DMS153 treated with DMSO at 0.1 percent for 48 hours (cell line): ENCODE measurements around the gene RAB1B.
A peak's percentile ranks its signal among the peaks of the same experiment; 100 is the strongest.

Experiments used
- DNase-seq: peaks from one replicate; lab custom pipeline; 2025; ENCODE audit not compliant: unreplicated experiment; lab: John Stamatoyannopoulos, UW

The RAB1B gene

DNA sequence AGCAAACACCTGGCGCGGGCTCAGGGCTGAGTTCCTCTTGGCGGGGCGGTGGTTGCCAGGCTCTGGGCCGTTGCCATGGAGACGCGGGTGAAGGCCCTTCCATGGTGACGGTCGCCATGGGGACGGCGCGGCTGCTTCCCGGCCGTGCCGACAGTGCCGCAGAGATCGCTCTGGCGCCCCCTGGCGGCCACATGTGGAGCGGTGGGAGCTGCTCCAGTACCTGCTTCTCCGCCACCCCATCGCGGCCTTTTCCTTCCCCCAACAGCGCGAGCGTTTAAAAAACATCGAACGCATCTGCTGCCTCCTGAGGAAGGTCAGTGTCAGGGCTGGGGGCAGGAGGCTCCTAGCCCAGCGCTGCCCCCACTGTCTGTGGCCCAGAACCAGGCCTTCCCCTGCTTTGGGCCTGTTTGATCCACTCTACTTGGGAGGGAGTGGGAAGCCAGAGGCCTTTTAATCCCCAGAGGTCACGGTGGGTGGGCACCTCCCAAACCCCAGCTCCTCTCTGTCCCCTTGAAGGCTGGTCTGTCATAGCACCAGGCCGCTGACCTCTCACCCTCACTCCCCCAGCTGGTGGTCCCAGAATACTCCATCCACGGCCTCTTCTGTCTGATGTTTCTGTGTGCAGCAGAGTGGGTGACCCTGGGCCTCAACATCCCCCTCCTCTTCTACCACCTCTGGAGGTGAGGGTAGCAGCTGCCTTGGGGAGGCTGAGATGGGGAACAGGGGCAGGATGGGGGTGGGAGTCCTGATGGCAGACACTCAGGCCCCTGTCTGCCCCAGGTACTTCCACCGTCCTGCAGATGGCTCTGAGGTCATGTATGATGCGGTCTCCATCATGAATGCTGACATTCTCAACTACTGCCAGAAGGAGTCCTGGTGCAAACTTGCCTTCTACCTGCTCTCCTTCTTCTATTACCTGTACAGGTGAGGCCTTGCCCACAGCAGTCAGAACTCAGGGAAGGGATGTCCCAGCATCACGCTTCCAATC, 14.3 kb downstream of the RAB1B start:
- peak; percentile 92 for DNase-seq

DNA sequence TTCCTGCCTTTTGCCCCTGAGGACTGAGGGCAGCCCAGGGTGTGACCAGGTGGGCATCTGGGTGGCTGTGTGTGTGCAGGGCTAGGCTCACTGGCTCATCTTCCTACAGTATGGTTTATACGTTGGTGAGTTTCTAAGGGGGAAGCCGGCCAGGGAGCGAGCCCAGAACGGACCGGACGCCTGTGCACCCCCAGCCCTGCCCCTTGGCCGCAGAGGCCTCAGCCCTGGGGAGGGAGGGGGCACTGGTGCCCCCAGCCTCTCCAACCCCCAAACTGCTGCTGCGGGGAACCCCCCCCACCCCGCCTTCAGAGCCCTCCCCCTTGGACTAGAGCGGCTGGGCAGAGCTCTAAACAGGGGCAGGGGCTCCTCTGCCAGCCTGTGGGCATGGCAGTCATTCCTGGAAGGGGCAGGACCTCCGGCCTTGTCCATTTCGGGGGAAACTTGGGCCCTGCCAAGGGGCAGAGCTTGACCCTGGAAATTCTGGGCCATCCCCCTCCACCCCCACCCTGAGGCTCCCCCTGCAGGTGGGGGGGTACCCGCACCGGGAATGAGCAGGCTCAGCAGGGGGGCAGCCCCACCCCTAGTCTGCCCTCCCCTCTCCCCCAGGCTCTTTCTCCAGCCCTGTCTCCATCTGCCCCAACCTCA, 15.1 kb downstream of the RAB1B start:
- DNase-seq, result no peak

DNA sequence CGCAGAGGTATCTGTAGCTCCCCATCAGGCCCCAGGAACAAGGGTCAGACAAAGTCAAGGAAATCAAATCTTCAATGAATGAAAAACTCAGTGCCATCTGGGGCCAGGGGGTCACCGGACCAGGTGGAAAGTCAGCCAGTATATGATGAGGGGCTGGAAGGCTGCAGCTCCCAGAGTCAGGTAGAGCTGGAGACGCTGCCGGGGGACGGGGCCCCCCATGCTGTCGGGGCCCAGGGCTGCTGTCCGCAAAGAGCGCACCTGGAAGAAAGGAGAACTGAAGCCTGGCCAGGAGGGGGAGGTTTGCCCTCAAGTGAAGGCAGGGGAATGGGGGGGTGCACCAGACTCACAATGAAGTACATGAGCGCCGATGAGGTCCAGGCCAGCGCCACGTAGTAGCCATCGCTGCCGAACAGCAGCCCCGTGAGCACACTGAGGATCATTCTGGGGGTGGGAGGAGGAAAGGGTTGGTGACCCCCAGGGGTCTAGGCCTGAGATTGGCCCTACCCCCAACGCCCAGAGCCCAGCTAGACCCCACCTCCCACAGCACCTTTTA, 16.2 kb downstream of the RAB1B start:
- DNase-seq, result no peak

DNA sequence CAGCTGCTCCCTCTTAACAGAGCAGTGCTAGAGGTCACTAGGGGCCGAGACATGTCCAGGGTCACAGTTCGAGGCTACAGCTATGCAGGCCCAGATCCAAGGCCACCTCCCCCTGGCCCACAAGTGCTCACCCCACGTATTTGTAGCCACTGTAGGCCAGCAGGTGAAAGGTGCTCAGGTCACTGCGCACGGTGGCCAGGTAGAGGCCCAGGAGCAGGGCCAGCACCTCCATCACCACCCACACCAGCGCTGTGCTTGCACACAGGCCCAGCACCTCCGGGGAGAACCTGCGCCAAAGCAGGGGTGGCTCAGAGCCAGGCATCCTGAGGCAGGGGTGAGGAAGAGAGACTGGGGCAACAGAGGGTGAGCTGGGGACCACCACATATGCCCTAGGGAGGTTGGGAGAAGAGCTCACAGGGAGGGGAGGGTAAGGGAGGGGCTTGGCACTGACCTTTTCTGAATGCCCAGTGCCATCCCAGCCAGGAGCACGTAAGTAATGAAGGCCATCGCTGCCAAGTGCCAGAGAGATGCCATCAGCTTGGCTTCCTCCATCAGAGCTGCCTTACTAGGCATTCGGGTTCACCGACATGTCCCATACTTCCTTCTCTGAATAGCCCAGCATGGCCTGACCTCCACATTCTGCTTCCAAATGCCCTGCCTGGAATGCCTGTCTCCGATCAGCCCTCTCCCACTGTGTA, 17.0 kb downstream of the RAB1B start:
- DNase-seq, result no peak

DNA sequence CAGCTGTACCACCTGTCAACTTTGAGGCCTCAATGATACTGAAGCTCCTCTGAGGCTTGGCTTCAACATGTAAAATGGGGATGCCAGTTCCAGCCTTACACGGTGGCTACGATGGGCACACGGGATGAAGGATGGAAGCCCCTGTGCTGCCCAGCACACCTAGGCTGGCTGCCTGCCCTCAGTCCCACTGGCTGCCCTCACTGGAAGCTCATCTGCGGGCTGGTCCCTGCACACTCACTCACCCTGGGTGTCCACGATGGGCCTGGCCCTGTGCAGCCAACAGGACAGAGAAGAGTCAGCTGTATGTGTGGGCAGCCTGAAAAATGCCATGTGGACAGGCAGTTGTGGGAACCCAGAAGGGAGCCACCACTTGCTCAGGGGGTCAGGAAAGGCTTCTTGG, 18.3 kb downstream of the RAB1B start:
- no peak for DNase-seq

DNA sequence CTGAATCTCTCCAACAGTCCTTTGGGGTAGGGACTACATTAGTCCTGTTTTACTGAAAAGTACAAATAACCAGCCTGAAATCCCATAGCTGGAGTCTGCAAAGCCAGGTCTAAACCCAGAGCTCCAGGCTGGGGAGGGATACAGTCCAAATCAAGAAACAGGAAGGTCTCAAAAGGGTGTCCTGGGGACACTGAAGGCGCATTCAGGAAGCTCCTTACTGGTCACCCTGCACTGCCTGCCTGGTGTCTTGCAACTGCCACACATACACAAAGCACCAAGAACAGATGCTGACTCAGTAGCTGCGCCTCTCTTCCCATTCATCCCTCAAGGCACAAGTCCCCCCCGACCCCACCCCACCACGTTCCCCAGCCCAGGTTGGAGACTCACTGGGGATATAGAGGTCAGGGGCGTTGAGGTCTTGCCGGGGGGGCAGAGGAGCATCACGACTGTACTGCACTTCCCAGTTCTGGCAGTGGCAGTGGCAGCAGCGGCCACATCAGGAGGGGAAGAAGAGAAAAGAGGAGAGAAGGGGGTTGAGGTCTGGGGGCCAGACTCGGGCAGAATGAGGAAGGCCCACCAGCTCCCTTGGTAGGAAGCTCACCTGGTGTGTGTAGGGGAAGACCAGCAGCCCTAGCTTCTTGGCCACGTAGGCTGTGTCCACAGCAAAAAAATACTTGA, 18.9 kb downstream of the RAB1B start:
- DNase-seq, result no peak

DNA sequence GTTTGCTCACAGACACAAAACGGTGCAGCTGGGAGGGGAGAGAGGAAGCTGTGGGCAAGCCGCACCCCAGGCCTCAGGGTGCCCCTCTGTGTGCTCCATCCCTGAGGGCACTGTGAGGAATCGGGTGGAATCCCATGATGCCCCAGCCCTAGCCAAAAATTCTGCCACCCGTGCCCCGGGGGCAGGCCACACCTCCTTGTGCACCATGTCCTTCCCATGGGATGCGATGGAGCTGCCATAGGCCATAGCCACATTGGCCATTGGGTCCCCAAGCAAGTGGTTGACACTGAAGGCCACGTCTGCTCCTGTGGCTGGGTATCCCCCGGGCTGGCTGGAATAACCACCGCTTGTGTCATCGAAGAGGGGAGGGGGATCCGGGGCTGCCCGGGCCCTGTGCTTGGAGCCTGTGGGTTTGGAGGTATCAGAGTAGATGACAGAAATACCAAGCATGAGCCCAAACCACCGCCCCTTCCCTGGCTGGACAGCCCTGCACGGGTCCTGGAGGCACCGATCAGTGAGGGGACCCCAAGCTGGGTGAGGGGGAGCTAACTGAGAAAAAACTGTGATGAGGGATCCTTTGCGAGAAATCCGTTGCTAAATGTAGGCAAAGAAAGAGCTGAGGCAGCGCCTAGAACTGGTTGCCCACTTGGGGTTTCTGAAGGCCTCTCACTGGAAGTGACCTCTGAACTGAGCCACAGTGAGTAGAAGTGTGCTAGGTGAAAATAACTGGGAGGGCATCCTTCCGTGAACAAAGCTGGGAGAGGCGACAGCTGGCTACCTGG, 19.6 kb downstream of the RAB1B start:
- DNase-seq, result no peak

DNA sequence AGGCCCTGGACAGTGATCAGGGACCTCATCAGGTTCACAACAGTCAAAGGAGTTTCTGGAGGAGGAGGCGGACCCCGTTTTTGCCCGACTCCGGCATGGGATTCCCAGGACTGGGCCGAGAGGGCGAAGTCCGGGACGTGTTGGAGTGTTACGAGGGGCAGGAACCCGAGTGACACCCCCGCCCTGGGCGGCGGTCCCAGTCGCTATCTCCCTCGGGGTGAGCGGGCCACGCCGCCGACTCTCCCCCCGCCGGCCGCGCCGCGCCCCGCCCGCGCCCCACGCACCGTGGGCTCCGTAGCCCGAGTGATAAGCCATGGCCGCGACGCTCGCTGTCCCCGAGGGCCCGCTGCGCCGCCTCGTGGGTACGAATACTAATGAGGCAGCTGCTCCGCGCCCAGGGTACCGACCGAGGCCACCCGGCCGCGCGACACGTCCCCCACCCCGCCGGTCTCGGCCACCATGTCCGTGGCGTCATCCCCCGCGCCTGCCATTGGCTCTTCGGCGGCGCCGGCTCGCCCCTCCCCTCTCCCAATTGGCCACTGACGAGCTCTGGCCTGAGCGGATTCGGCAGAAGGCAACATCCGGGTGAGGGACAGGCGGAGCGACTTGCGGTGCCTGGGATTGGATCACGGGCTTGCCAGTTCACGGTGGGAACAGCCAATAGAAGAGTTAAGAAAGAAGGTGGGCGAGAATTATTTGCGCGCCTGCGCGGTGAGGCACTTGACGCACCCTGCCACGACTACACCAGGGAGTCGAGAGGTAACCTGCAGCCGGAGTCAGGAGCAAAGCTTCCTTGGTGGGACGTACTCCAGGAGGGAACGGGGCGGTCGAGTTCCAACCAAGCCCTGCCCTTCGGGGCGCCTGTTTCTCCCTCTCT, 20.5 kb downstream of the RAB1B start, which contains the start of gene YIF1A:
Gene YIF1A, minus strand, starts transcription at position 473 of the 877 bp plus-strand sequence. Its CDS starts 158 bp downstream, at position 315.
- DNase-seq, result peak; percentile 97

DNA sequence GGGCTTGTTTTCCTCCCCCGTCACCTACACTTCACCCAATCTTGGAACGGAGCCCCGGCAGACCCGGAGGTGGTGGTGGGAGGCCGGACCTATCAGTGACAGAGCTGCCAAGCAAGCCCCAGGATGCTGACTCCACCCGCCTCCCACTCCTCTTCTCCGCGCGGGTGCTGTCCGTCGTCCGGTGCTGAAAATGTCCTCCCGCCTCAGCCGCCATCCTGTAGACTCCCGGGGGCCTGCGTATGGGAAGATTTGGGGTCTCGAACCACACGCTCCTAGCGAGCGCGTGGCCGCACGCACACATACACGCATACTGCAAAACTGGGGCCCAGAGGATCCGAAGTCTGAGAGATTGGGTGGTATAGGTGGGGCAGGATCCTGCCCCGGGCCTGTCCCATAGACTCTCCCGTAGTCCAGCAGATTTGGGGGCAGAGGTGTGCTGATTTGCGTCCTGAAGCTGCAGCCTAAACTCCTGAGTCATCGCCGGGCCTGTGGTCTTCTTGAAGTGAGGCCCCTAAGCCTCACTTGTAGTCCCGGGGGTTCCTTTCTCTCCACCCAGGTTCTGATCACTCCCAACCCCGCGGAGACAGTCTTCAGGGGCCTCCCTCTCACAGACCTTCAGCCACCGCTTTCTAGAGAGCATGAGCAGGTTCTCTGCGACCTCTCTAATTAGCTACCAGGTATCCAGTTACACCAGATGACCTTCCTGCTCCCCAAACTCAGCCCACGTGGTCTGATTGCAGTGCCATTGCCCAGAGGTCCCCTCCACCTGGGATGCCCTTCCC, 21.3 kb downstream of the RAB1B start:
- DNase-seq, result peak; percentile 62

DNA sequence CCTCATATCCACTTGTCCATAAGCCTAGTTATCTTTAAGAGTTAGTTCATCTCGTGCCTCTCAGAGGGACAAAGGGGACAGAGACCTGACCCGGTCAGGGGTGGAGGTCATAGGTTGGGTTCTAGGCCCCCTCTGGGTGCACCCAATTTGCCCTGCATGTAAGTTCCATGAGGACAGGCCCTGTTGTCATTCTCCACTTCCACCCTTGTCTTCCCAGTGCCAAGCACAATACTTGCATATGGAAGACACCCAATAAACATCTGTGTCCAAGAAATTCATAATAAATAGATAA, 21.8 kb downstream of the RAB1B start:
- no peak for DNase-seq

DNA sequence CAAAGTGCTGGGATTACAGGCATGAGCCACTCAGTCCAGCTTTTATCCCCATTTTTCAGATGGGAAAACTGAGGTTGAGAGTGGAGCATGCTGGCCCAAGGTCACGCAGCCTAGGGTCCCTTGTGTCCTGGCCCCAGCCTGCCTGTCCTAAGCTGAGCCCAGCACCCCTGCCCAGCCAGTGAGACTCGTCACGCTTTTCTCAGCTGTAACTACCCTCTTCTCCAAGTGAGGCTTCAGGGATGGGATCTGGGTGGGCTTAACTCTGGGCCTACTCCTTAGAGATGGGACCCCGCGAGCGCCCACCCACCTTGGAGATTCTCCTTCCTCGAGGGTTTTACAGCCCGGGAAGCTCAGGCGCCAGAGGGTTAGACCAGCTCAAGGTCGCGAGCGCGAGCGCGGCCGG, 22.9 kb downstream of the RAB1B start:
- DNase-seq, result no peak

DNA sequence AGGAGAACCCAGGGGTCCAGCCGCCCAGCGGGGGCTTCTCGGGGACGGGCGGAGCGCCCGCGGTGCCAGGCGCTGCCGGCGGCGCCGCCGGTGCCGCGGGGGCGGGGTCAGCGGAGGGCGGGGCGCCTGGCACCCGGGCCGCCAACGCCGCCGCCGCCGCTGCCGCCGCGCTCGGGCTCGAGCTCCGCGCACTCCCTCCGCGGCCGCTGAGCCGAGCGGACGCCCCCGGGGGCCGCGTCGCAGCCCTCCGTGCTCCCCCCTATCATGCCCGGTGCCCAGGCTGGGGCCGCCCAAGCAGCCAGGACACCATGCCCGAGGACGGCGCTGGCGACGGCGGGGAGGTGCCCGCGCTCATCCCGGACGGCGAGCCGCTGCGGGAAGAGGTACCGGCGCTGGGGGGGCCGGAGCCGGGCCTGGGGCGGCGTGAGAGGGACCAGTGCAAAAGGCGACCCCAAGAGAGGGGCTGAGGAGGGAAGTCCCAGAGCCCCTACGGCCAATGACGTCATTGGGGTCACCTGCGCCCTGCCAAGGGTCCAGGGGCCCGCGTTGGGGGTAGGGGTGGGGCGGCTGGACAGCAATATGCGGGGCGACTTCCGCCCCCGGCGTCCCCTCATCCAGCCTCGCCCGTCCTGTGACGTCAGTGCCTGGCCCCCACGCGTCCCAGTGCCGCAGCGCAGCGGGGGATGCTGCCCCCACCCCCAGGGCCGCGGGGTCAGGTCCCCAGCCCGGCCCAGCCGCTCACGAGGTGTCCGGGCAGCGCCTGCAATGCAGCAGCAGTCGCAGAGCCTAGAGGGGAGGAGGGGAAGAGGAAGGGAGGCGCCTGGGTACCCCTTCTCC, 23.5 kb downstream of the RAB1B start, which contains the start of gene TMEM151A:
Gene TMEM151A, plus strand, starts transcription at position 189 of the 837 bp plus-strand sequence. Its CDS starts 120 bp downstream, at position 309.
- DNase-seq, result no peak

DNA sequence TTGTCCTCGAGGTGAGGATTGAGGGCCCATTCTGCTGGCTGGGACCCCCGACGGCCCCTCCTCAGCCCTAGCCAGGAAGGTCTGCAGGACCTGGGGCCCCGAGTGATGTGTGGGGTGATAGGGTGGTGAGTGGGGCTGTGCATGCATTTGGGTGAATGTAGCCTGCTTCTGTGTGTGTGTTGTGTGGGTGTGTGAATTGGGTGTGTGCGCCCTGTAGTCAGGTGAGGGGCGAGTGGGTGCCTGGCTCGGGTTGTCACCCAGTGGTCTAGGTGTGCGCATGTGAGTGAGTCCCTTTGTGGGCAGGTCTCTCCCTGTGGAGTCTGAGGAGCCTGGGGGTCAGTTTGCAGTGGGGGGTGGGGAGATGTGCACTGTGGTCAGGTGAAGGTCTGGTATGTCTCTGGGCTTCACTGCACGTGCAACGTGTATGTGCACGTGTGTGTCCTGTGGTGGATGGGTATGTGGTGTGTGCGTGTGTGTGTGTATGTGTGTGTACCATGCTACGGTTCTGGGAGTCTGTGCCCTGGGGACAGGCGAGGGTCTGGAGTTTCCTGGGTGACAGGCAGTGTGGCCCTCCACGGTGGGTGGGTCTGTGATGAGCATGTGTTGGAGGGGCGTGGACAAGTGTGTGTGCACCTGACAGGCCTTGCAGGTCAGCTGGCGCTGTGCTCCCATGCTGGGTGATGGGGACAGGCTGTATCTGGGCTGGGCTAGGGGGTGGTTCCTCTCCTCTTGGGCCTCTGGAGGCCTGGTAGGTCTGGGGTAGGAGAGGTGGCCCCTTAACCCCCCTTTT, 24.3 kb downstream of the RAB1B start:
- DNase-seq, result no peak

DNA sequence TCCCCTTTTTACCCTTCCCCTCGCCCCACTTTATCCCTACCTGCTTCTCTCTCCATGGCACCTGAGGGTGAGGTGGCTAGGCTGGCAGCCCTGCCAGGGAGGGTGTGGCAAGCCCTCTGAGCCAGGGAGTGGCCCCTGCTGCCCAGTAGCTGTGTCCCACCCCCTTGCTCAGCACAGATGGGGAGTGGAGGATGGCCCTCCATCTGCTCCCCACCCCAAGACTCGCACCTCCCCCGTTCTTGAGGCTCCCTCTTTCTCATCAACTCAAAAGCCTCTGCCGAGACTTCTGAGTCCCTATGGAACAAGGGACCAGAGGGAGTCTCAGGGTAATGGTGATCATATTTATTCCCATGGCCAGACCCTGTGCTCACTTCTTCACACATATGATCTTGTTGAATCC, 24.9 kb downstream of the RAB1B start:
- no peak for DNase-seq

DNA sequence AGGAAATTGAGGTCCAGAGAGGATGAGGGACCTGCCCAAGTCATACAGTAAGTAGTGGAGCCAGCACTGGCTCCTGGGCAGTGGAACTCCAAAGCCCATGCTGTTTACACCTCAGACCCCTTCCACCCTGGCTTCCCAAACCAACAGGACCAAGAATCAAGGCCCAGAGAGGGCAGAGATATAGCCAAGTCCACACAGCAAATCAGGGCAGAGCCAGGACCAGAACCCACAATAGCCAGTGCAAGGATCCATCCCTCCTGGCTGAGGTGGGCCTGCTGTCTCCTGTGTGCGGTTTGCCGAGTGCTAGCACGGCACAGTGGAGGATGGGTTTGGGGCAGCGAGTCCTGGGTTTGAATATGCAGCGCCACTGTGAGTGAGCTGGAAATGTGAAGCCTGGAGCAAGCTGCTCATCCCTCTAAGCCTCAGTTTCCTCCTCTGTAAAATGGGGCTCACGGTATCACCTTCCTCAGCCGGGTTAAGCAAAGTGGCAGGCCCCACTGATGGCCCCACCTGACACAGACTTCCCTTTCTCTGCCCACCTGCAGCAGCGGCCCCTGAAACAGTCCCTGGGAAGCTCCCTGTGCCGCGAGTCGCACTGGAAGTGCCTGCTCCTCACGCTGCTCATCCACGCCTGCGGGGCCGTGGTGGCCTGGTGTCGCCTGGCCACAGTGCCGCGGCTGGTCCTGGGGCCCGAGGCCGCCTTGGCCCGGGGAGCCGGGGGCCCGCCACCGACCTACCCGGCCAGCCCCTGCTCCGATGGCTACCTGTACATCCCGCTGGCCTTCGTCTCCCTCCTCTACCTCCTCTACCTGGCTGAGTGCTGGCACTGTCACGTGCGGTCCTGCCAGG, 25.6 kb downstream of the RAB1B start:
- no peak for DNase-seq
